GM19467 (cell line): Measurements from ENCODE around the gene FBXL19.

Experiments used
- ATAC-seq: cut with Tn5 transposase; IDR thresholded peaks from one replicate; pipeline ENCODE4 v1.9.1; 2021; ENCODE audit warnings: mild to moderate bottlenecking, moderate library complexity; ENCODE audit not compliant: unreplicated experiment

FBXL19 gene

GRCh38 chr16:30942426-30942806 is 19.0 kb downstream of the FBXL19 start:
- no peak for ATAC-seq

DNA sequence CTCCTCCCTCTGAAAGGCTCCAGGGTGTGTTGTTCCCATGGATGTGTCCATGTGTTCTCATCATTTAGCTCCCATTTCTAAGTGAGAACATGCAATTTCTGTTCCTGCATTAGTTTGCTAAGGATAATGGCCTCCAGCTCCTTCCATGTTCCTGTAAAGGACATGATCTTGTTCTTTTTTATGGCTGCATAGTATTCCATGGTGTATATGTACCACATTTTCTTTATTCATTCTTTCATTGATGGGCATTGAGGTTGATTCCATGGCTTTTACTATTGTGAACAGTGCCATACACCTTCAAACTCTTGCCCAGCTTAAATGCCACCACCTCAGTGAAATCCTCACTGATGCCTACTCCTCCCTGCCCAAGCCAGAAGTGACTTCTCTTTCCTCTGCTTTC is 21.0 kb downstream of the FBXL19 start:
- no peak for ATAC-seq

- no peak for ATAC-seq
Measured at GRCh38 chr16:30946671-30947540, 23.5 kb downstream of the FBXL19 start.

DNA sequence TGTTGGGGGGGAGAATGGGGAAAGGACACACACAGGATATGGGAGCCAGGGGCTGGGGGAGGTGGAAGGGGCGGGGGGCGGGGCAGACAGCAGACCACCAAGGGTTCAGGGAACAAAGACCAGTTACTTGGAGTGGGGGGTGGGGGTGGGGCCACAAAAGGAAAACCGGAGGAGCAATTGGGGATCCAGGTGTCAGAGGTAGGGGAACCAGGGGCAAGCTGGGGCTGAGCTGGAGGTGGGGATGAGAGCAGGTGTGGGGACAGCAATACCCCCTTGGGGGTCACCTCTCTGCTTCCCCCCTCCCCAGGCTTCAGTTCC is 24.1 kb downstream of the FBXL19 start:
- ATAC-seq: no peak

DNA sequence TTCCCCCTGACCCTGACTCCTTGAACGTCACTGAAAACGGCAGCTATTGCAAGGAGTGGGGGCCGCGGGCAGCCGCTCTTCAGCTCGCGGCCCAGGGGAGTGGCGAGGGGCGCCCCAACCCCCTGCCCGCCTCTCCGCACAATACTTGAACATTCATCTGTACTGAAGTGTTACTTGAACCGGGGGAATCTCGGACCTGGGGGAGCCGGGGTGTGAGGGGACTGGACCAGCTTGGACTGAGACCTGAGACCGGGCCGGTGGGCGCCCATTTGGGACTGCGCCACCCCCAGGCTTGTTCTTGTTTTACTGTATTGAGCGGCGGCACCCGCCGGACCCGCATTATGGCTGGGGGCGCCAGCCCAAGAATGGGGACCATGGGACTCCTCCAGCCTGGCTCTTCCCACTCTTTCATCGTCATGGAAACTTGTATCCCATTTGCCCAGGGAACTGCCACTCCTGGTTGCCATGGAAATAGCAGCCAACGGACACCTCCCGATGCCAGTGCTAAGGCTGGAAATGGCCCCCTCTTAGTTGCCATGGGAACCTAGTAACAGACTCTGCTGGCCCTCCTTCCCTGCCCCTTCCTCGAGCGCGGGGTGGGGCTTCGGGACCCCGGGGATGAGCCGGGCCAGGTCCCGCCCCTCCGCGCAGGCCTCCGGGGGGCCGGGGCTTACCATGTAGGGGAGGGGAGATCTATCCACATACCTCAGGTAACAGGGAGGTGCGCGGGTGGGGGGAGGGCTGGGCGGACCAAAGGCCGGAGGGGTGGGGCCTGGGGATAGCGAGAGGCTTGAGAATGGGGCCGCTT is 24.7 kb downstream of the FBXL19 start:
- no peak for ATAC-seq

- ATAC-seq: peak; percentile 61
Measured at GRCh38 chr16:30948667-30949649, 25.6 kb downstream of the FBXL19 start, which contains the start of gene ORAI3. TSS of gene ORAI3 (plus strand) at chr16:30949068. CDS start at chr16:30949290, 222 bp downstream.

DNA sequence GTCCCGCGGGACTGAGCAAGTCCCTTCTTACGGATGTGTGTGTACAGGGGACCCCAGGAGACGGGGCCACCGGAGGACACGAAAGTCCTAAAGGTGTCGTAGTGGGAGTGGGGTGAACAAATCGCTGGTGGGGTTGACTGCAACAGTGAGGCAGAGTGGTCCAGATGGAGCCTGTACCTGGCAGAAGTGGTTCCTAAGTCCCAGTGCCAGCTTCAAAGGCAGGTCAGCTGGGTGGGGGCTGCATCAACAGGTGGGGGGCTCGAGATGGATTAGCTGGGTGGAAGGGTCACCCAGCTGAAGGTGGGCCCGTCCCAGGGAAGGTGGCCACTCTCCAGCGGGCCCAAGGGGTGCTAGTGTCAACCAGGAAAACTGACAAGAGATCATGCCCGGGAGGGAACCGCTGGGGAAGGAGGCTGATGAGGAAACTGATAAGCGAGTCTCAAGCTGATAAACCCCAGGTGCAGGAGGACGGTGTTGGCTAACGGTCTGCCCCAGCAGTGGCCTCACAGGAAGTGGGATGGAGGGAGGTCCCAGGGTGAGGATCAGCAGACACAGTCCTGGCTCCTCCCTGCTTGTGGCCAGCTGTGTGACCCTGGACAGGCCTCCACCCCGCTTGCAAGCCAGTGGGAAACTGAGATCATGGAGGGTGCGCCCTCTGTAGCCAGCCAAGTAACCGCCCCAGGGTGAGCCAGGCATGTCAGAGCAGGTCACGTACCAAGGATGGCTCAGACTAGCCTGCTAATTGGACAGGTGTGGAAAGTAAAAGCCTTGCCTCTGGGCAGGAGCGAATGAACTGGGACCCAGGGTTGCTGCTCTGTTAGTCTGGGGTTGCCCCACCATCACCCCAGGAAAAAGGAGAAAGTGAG is 26.5 kb downstream of the FBXL19 start:
- peak; percentile 39 for ATAC-seq

- no peak for ATAC-seq
Measured at GRCh38 chr16:30950516-30951065, 27.2 kb downstream of the FBXL19 start.

- ATAC-seq: no peak
Measured at GRCh38 chr16:30951193-30951592, 27.8 kb downstream of the FBXL19 start.

DNA sequence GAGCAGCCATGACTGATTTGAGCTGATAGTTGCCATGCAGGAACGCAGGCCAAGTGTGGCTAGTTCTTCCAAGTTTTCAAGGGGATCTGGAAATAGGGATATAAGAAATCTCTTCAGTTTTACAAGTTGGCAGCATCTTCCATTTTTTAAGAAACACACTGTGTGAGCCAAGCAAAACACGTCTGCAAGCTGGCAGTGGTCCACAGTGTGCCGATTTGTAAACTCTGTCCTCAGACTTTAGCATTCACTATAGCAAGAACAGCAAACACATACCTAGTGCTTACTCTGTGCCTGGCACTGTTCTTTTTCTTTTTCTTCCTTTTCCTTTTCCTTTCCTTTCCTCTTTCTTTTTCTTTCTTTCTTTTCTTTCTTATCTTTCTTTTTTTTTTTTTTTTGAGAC is 28.4 kb downstream of the FBXL19 start:
- ATAC-seq: no peak

GRCh38 chr16:30953111-30953510 is 29.7 kb downstream of the FBXL19 start:
- no peak for ATAC-seq

DNA sequence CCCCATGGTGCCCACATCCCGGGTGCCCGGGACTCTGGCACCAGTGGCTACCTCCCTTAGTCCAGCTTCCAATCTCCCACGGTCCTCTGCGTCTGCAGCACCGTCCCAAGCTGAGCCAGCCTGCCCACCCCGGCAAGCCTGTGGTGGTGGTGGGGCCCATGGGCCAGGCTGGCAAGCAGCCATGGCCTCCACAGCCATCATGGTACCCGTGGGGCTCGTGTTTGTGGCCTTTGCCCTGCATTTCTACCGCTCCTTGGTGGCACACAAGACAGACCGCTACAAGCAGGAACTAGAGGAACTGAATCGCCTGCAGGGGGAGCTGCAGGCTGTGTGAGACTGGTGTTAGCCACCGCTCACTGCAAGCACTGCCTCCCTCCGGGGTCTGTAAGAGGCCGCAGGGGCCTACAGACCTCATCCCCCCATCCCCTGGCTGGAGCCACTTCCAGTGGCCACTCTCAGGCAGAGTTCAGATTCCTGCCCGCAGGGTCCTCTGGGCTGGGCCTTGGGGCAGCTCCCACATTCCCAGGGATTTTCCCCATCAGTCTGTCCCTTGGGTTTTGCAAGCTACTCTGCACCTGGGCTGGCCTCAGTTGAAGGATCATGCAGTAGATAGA is 30.2 kb downstream of the FBXL19 start:
- ATAC-seq: no peak

DNA sequence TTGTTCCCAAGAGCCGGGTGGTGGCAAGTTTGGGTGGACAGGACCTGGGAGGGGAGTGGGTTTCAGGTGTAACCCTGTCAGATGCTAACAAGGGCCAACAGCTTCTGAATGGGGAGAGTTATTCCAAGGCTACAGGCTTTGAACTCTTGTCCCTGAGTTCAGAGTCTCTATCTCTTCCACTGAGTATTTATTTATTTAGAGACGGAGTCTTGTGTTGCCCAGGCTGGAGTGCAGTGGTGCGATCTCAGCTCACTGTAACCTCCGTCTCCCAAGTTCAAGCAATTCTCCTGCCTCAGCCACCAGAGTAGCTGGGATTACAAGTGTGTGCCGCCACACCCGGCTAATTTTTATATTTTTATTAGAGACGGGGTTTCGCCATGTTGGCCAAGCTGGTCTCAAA is 31.6 kb downstream of the FBXL19 start:
- ATAC-seq: no peak

DNA sequence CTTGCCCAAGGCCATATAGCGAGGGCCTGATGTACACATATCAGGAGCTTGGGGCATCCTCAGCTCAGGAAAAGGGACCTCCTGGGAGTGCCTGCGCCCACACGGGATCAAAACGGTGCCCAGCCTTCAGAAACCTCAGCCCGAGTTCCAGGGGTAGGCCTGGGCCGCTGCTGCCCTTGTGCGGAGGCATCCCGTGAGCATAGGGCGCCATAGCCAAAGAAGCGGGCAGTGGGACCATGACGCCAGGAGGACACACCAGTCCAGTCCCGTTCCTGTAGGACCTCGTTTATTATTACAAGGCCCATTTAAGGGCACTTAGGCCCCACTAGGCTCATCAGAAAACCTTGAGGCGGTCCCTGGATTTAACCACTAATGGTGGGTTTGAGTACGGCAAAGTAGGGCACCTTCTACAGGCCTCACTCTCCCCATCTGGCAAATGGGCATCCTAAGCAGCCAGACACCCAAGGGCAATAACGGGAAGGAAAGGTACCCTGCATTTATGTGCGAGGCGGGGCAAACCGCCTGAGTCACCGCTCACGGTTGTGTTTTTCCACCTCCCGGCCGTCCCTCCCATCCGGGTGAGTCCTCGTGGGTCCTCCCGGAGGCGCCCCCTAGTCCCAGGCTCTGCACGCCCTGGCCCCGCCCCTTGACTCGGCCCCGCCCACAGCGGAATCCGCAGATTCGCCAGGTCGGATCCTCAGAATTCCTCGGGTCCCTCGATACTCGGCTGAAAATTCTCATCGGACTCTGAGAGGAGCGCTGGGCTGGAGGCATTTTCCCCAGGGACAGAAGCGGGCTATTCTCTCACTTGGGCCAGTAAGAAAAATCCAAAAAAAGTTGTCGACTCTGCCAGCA is 33.5 kb downstream of the FBXL19 start:
- ATAC-seq: peak; percentile 33

GRCh38 chr16:30957456-30958174 is 34.2 kb downstream of the FBXL19 start, which contains the start of gene SETD1A:
TSS of gene SETD1A (plus strand) at chr16:30957754. CDS start at chr16:30958732, 978 bp downstream.
- peak; percentile 57 for ATAC-seq

DNA sequence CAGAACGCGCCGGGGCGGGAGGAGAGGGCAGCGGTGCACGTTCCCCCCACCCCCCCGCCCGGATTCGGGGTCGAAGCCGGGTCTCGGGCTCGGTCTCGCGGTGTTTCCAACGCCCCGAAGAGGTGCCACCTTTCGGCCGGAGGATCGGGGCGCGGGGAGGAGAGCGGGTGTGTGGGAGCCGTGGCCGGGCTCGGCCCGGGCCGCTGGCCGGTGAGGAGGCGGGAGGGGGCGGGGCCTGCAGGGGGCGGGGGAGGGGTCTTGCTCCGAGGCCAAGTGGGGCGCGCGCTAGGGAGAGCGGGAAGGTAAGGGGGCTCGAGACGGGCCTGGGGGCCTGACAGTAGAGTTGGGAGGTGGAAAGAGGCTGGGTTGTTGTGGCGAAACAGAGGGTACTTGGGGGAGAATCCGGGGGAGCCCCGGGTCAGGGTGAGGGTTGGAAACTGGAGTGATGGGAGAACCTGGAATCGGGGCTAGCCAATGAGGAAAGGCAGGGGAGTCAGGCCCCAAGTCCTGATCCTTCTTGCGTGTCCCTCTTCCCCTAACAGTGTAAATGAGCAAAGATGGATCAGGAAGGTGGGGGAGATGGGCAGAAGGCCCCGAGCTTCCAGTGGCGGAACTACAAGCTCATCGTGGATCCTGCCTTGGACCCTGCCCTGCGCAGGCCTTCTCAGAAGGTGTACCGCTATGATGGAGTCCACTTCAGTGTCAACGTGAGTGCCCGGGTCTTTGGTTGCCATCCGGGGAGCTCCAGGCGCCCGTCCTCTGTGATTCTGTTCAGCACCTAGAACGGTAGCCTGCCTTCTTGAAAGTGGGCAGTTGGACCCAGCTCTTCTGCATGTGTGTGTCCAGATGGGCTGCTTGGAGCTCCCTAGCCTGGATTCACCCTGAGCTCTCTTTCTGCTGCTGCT is 35.1 kb downstream of the FBXL19 start:
- peak; percentile 24 for ATAC-seq
